K562 (cell line): ENCODE results near the gene ZNF451. TPM values are rescaled to one million over a fixed set of nuclear protein-coding genes. Genes with fewer than 3 reads are reported as not detected.

Experiments used
- ARID4B ChIP-seq: sonication (generic); formaldehyde crosslinking; IDR thresholded peaks from 2 replicates; pipeline ENCODE4 v1.8.0; 2022; ENCODE audit warnings: mild to moderate bottlenecking, missing genetic modification reagents
- CEBPZ ChIP-seq: fragments of 150-350 bp; IDR thresholded peaks from 2 replicates; pipeline ENCODE4 v1.6.1; 2014; ENCODE audit warnings: low read depth, mild to moderate bottlenecking, low read length, borderline replicate concordance
- EP400 ChIP-seq: fragments of 450-650 bp; IDR thresholded peaks from 2 replicates; pipeline ENCODE4 v1.6.1; 2017; ENCODE audit warnings: antibody characterized with exemption, mild to moderate bottlenecking, moderate library complexity
- NCOA4 ChIP-seq: fragments of 450-650 bp; IDR thresholded peaks from 2 replicates; pipeline ENCODE4 v1.6.1; 2018; ENCODE audit warnings: mild to moderate bottlenecking; ENCODE audit not compliant: partially characterized antibody
- PHB ChIP-seq: fragments of 250-450 bp; sonication (Bioruptor Pico); IDR thresholded peaks from 2 replicates; pipeline ENCODE4 v1.5.0; 2021
- RAD21 ChIP-seq, 2 experiments: fragments of 250-450 bp in 1 of 2; fragments of 450-650 bp in 1 of 2; sonication (Bioruptor Pico) in 1 of 2; formaldehyde crosslinking in 1 of 2; IDR thresholded peaks in 1 of 2; conservative IDR thresholded peaks in 1 of 2; 2 replicates each; pipeline versions ENCODE4 v1.4.0 to v1.8.0; 2020 to 2022; ENCODE audit warnings: mild to moderate bottlenecking in 2 of 2, moderate library complexity in 1 of 2
- RCOR1 ChIP-seq, 2 experiments: IDR thresholded peaks; 2 replicates each; pipeline ENCODE4 v1.6.1; 2012; ENCODE audit warnings: low read depth in 2 of 2, low read length in 2 of 2, borderline replicate concordance in 1 of 2, improper control_type of control experiment in 1 of 2
- SIN3A ChIP-seq, 2 experiments: fragments of 150-350 bp in 1 of 2; IDR thresholded peaks; 2 replicates each; pipeline ENCODE4 v1.6.1; 2011 to 2016; ENCODE audit warnings: borderline replicate concordance in 2 of 2, low read depth in 2 of 2, low read length in 2 of 2, mild to moderate bottlenecking in 2 of 2, moderate library complexity in 2 of 2; ENCODE audit not compliant: control insufficient read depth in 1 of 2
- SMARCA5 ChIP-seq: fragments of 450-650 bp; IDR thresholded peaks from 2 replicates; pipeline ENCODE4 v1.6.1; 2016
- SMARCC2 ChIP-seq: fragments of 450-650 bp; IDR thresholded peaks from 2 replicates; pipeline ENCODE4 v1.6.1; 2017; ENCODE audit warnings: antibody characterized with exemption, moderate library complexity, mild to moderate bottlenecking, low read depth
- THRB ChIP-seq: fragments of 450-650 bp; formaldehyde crosslinking; conservative IDR thresholded peaks from 2 replicates; pipeline ENCODE4 v1.4.0; 2022; ENCODE audit warnings: mild to moderate bottlenecking, missing genetic modification characterization
- USF2 ChIP-seq: sonication (generic); formaldehyde crosslinking; IDR thresholded peaks from 2 replicates; pipeline ENCODE4 v1.5.0; 2020; ENCODE audit warnings: missing genetic modification reagents
- ZNF274 ChIP-seq: IDR thresholded peaks from 2 replicates; pipeline ENCODE4 v1.6.1; 2011; ENCODE audit warnings: low read depth, mild to moderate bottlenecking, low read length, moderate library complexity, borderline replicate concordance
- ZNF316 ChIP-seq: fragments of 450-650 bp; IDR thresholded peaks from 2 replicates; pipeline ENCODE4 v1.6.1; 2016
- ZNF445 ChIP-seq: fragments of 250-450 bp; sonication (Bioruptor Pico); IDR thresholded peaks from 2 replicates; pipeline ENCODE4 v1.4.0; 2020; ENCODE audit warnings: low read depth, mild to moderate bottlenecking, moderate library complexity
- polyA plus RNA-seq, 8 experiments: library from polyadenylated mRNA; depleted of rRNA in 4 of 8; stranded (reverse) in 5 of 8; unstranded in 3 of 8; fragments of >200 nt; fragmentation: Nextera tagmentation in 2 of 8; fragmentation: Illumina TruSeq in 1 of 8; extraction: Ambion mirVana in 2 of 8; extraction: Trizol in 1 of 8; gene quantifications; 2 replicates each; pipeline versions ENCODE4 v1.2.1 to v1.2.3, GENCODE V29; 2011 to 2014; ENCODE audit warnings: inconsistent platforms in 1 of 8, missing spikeins in 1 of 8
- total RNA-seq, 7 experiments: library from RNA; depleted of rRNA in 6 of 7; stranded (reverse); fragments of >200 nt in 6 of 7; fragmentation: Illumina TruSeq in 2 of 7; extraction: Trizol in 2 of 7; gene quantifications; 2 replicates each; pipeline versions ENCODE4 v1.2.1 to v1.2.3, GENCODE V29; 2011 to 2021; ENCODE audit warnings: low replicate concordance in 1 of 7

Gene ZNF451
- total and polyA plus RNA-seq, 9 of the 15 experiments (the other 6 are each of a cell fraction or from before 2014, with no cell fraction given): 16.1 to 74.3 (median 38.3) TPM

- TF ChIP-seq SMARCC2: no peak
- TF ChIP-seq THRB (CRISPR knock-in tag): no peak
- TF ChIP-seq CEBPZ: no peak
- peak in 1 of 2 experiments; percentile 59; a peak in 1 of 4 replicates for TF ChIP-seq RCOR1 (IDR thresholded peaks at IDR 0.05; ENCODE audit: borderline replicate concordance in 1 of 2, low read depth in 2 of 2, low read length in 2 of 2)
- TF ChIP-seq ZNF316: no peak
- TF ChIP-seq NCOA4: no peak
- TF ChIP-seq SMARCA5: no peak
- TF ChIP-seq SIN3A (IDR thresholded peaks at IDR 0.05; ENCODE audit: borderline replicate concordance in 2 of 2, control insufficient read depth in 1 of 2, low read depth in 2 of 2, low read length in 2 of 2): peak in 1 of 2 experiments; percentile 69; a peak in 1 of 4 replicates
- peak; percentile 94 for TF ChIP-seq PHB
- TF ChIP-seq ZNF274: no peak; the same call in 1 of the 2 replicates
- peak; percentile 56 for TF ChIP-seq ARID4B (CRISPR knock-in tag)
- TF ChIP-seq USF2 (CRISPR knock-in tag): peak; percentile 23; the same call in 1 of the 2 replicates
- peak; percentile 78 for TF ChIP-seq EP400
- TF ChIP-seq ZNF445 (CRISPR knock-in tag): 0 out of 2 replicates have a peak, but pooled peaks have one; percentile 61
- TF ChIP-seq RAD21 (CRISPR knock-in tag; conservative IDR thresholded peaks at IDR 0.05 in 1 of 2, IDR thresholded peaks at IDR 0.05 in 1 of 2): peak in 1 of 2 experiments; percentile 19; a peak in 2 of 4 replicates
These were observed 82.4 kb downstream of the ZNF451 start, which contains the start of gene BAG2 (continued) for GRCh38 chr6:57172136-57173055.
